ENCODE data around the gene TBC1D5. TPM values are rescaled to one million over a fixed set of nuclear protein-coding genes. Genes with fewer than 3 reads are reported as not detected.
A peak's percentile ranks its signal among the peaks of the same experiment; 100 is the strongest.

Gene TBC1D5
- total RNA-seq, 2 experiments from 2014 or later: 54.4 to 57.2 TPM

- H3K27ac Mint-ChIP-seq: no peak overlapping the region
- H3K36me3 Mint-ChIP-seq (ENCODE audit: low read depth): peaks cover 2% of the 10 kb centered on the region
- DNase-seq: no peak
- H3K9me3 Mint-ChIP-seq: peaks cover 1% of the 10 kb centered on the region
- intact Hi-C loops (cut with micrococcal nuclease): no loop called here
- CTCF ChIA-PET: interaction anchor here (0.9 to 1.7 kb wide), 4 partner anchors 10 to 417 kb away, joined by 3 to 6 read pairs (median 4); no protein-coding TSS in a partner anchor
- H3K4me1 Mint-ChIP-seq (ENCODE audit: low read depth): no peaks in the 10 kb centered on the region
- no peaks in the 10 kb centered on the region for H3K27me3 Mint-ChIP-seq (ENCODE audit: low read depth)
- H3K4me3 Mint-ChIP-seq: no peak overlapping the region
Measured at GRCh38 chr3:17423786-17424536, 318.5 kb downstream of the TBC1D5 start.

- CTCF ChIA-PET: interaction anchor here (1.7 kb wide), 1 partner anchor 8 kb away, joined by 6 read pairs; no protein-coding TSS in a partner anchor
- H3K9me3 Mint-ChIP-seq: peaks cover 1% of the 10 kb centered on the region
- no peaks in the 10 kb centered on the region for H3K27me3 Mint-ChIP-seq (ENCODE audit: low read depth)
- H3K27ac Mint-ChIP-seq: no peak overlapping the region
- peaks cover 4% of the 10 kb centered on the region for H3K36me3 Mint-ChIP-seq (ENCODE audit: low read depth)
- intact Hi-C loops (cut with micrococcal nuclease): no loop called here
- DNase-seq: no peak
- H3K4me1 Mint-ChIP-seq (ENCODE audit: low read depth): no peaks in the 10 kb centered on the region
- no peak overlapping the region for H3K4me3 Mint-ChIP-seq
Measured at GRCh38 chr3:17422636-17423035, 319.8 kb downstream of the TBC1D5 start.

DNA sequence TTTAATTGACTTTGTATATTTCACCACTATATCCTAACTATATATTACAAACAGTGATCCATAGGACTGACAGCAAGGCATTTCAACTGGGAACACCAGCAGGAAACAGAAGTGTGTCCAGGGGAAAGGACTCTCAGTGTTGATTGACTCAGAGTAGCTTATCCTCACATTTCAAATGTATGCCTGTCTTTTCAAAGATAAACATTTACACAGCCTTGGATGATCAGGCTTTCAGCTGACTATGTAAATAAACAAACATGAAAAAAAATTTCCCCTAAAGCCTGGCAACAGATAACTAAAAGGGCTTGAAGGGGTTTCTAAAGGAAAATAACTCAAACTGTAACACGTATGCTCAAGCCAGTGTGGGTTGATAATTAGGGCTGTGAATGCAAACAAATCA is 321.8 kb downstream of the TBC1D5 start:
- intact Hi-C loops (cut with micrococcal nuclease): no loop called here
- CTCF ChIA-PET: interaction anchor here (0.8 kb wide), 1 partner anchor 372 kb away, joined by 4 read pairs; no protein-coding TSS in a partner anchor

GRCh38 chr3:17412950-17413530 is 329.4 kb downstream of the TBC1D5 start:
- no peak overlapping the region for H3K4me3 Mint-ChIP-seq
- CTCF ChIA-PET: interaction anchor here (0.5 to 2.4 kb wide), 12 partner anchors 12 to 1018 kb away, joined by 3 to 8 read pairs (median 4); no protein-coding TSS in a partner anchor
- DNase-seq: peak; percentile 10
- no peaks in the 10 kb centered on the region for H3K27me3 Mint-ChIP-seq (ENCODE audit: low read depth)
- peaks cover 2% of the 10 kb centered on the region for H3K36me3 Mint-ChIP-seq (ENCODE audit: low read depth)
- H3K9me3 Mint-ChIP-seq: no peaks in the 10 kb centered on the region
- H3K4me1 Mint-ChIP-seq (ENCODE audit: low read depth): no peaks in the 10 kb centered on the region
- H3K27ac Mint-ChIP-seq: no peak overlapping the region
- intact Hi-C loops (cut with micrococcal nuclease): loop anchor here (1.0 to 5.0 kb wide), 3 partner anchors 154 to 812 kb away; no protein-coding TSS in a partner anchor

More for the DNA sequence above, 321.8 kb downstream of the TBC1D5 start:
- no peak overlapping the region for H3K27ac Mint-ChIP-seq
- H3K36me3 Mint-ChIP-seq (ENCODE audit: low read depth): peaks cover 4% of the 10 kb centered on the region
- no peak overlapping the region for H3K4me3 Mint-ChIP-seq
- no peaks in the 10 kb centered on the region for H3K27me3 Mint-ChIP-seq (ENCODE audit: low read depth)
- no peak for DNase-seq
- peaks cover 1% of the 10 kb centered on the region for H3K9me3 Mint-ChIP-seq
- H3K4me1 Mint-ChIP-seq (ENCODE audit: low read depth): no peaks in the 10 kb centered on the region

DNA sequence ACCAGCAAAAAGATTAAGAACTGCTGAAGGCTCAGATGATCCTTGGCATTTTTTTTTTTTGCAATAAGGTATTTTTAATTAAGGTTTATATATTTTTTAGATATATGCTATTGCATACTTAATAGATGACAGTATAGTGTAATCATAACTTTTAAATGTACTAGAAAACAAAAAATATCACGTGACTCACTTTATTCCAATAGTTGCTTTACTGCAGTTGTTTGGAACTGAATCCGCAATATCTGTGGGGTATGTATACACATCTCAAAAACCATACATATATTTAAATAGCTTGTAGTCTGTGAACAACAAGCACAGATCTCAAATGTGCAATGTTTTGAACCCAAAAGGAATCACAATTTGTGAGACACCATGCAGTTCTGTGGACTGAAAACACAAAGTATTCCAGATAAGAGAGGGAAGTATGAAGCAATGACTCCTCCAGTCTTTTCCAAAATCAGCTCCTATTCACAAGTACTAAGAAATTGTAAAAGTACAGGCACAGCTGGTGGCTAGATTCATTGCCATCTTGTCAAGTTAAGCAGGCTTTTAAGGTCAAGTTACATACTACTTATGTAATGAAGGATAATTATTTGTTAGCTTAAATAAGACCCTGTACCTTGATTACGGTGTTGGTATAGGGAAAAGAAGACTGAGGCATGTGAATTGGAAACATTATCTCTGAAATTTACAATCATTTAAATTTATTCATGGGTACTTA is 331.1 kb downstream of the TBC1D5 start:
- H3K27me3 Mint-ChIP-seq (ENCODE audit: low read depth): no peaks in the 10 kb centered on the region
- no peak overlapping the region for H3K27ac Mint-ChIP-seq
- H3K36me3 Mint-ChIP-seq (ENCODE audit: low read depth): no peaks in the 10 kb centered on the region
- no peak for DNase-seq
- CTCF ChIA-PET: interaction anchor here (0.7 to 1.8 kb wide), 4 partner anchors 12 to 1591 kb away, joined by 3 to 8 read pairs (median 5); no protein-coding TSS in a partner anchor
- intact Hi-C loops (cut with micrococcal nuclease): loop anchor here (5.0 kb wide), 1 partner anchor 431 kb away; no protein-coding TSS in a partner anchor
- no peak overlapping the region for H3K4me3 Mint-ChIP-seq
- H3K9me3 Mint-ChIP-seq: no peaks in the 10 kb centered on the region
- H3K4me1 Mint-ChIP-seq (ENCODE audit: low read depth): no peaks in the 10 kb centered on the region

- no peak for DNase-seq
- CTCF ChIA-PET: interaction anchor here (0.8 kb wide), 1 partner anchor 8 kb away, joined by 3 read pairs; no protein-coding TSS in a partner anchor
Measured at GRCh38 chr3:17407576-17407975, 334.9 kb downstream of the TBC1D5 start.

DNA sequence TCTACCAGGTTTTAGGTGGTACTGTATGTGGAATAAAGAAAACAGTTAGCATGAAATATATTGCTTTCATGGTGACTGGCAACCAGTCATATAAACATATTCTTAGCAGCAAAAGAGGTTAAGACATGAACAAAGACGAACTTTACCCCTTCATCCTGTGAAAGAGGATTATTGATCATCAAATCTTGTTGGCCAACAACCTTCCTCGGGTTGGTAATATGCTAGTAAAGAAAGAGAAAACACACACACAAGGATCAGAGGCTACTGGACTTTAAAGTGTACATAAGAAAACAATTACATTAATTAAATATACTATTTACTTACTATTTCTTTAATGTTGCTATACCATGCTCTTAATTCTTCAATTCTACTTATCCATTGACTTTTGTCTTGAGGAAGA is 337.9 kb downstream of the TBC1D5 start:
- no peak overlapping the region for H3K27ac Mint-ChIP-seq
- H3K4me1 Mint-ChIP-seq (ENCODE audit: low read depth): no peaks in the 10 kb centered on the region
- H3K27me3 Mint-ChIP-seq (ENCODE audit: low read depth): no peaks in the 10 kb centered on the region
- no peak for DNase-seq
- CTCF ChIA-PET: no interaction called here
- H3K9me3 Mint-ChIP-seq: no peaks in the 10 kb centered on the region
- H3K4me3 Mint-ChIP-seq: no peak overlapping the region
- peaks cover 5% of the 10 kb centered on the region for H3K36me3 Mint-ChIP-seq (ENCODE audit: low read depth)
- intact Hi-C loops (cut with micrococcal nuclease): no loop called here

More at GRCh38 chr3:17407576-17407975, 334.9 kb downstream of the TBC1D5 start:
- Mint-ChIP-seq H3K36me3 (ENCODE audit: low read depth) (peaks cover 2% of the 10 kb centered on the region), H3K4me1 (ENCODE audit: low read depth) (no peaks in the 10 kb centered on the region), H3K9me3 (no peaks in the 10 kb centered on the region), H3K27me3 (ENCODE audit: low read depth) (no peaks in the 10 kb centered on the region), H3K27ac (no peak overlapping the region), H3K4me3 (no peak overlapping the region)
- intact Hi-C loops (cut with micrococcal nuclease): no loop called here

GRCh38 chr3:17402442-17402841 is 340.0 kb downstream of the TBC1D5 start:
- Mint-ChIP-seq H3K27me3 (ENCODE audit: low read depth) (no peaks in the 10 kb centered on the region), H3K36me3 (ENCODE audit: low read depth) (peaks cover 6% of the 10 kb centered on the region), H3K4me1 (ENCODE audit: low read depth) (no peaks in the 10 kb centered on the region), H3K4me3 (no peak overlapping the region), H3K9me3 (no peaks in the 10 kb centered on the region), H3K27ac (no peak overlapping the region)
- no peak for DNase-seq
- intact Hi-C loops (cut with micrococcal nuclease): no loop called here
- CTCF ChIA-PET: no interaction called here

DNA sequence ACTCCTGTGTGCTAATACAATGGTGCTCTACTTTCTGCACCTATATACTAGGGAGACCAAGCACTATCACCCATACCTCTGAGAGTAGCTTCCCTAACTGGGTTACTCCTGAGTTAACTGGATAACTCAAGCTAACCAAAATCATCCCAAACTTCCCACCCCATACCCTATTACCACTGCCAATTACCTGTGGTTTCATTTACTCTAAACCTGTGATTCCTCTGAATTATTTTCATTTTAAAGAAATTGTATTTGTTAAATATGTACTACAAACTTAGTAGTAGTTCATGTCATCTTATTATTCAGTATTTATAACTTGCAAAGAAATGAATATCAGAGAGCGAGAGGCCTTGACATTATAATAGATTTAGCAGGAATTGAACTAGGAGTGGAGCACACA is 340.5 kb downstream of the TBC1D5 start:
- Mint-ChIP-seq H3K4me1 (ENCODE audit: low read depth) (no peaks in the 10 kb centered on the region), H3K27me3 (ENCODE audit: low read depth) (no peaks in the 10 kb centered on the region), H3K27ac (no peak overlapping the region), H3K4me3 (no peak overlapping the region), H3K36me3 (ENCODE audit: low read depth) (peaks cover 6% of the 10 kb centered on the region), H3K9me3 (no peaks in the 10 kb centered on the region)
- no peak for DNase-seq
- CTCF ChIA-PET: no interaction called here
- intact Hi-C loops (cut with micrococcal nuclease): no loop called here

DNA sequence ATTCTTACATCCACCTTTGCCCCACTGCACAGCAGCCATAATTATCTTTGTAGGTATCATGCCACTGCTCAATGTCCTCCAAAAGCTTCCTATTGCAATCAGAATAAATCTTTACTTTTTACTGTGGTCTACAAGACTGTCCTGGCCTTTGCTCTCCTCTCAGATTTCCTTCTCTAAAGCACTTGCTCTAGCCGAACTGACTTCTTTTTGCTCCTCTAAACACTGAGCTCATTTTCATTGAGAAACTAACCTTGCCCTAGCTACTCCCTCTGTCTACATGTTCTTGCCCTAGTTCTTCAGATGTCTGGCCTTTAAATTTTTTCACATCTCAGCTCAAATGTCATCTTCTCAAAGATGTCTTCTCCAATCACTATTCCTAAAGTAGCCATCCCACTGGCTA is 342.8 kb downstream of the TBC1D5 start:
- no peak for DNase-seq
- Mint-ChIP-seq H3K27me3 (ENCODE audit: low read depth) (no peaks in the 10 kb centered on the region), H3K4me3 (no peak overlapping the region), H3K9me3 (no peaks in the 10 kb centered on the region), H3K27ac (no peak overlapping the region), H3K36me3 (ENCODE audit: low read depth) (peaks cover 10% of the 10 kb centered on the region), H3K4me1 (ENCODE audit: low read depth) (no peaks in the 10 kb centered on the region)
- CTCF ChIA-PET: interaction anchor here (0.6 to 1.8 kb wide), 3 partner anchors 11 to 32 kb away, joined by 3 to 5 read pairs (median 5); no protein-coding TSS in a partner anchor
- intact Hi-C loops (cut with micrococcal nuclease): no loop called here

DNA sequence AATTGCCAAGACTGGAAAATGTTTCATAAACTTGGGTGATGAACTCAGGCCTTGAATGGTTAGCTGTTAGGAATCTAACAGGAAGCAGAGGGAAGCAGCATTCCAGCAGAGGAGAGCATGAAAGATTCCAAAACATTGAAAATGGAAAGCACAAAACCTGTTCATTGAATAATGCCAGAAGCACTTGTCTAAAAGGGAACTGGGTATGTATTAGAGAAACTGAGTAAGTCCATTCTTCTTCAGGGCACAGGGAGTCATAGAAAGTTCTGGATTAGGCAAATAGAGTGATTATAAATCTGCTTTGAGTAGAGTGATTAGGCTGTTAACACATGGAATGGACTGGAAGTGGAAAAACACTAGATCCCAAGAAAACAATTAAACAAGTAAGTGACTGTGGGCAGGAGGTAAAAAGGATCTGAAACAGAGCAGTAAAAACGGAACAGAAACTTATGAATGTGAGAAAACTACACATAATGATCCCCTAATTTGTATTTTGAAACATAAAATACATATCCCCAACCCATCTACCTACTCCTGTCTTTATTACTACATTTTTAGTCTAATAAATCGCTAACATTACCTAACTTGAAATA is 343.4 kb downstream of the TBC1D5 start:
- H3K4me3 Mint-ChIP-seq: no peak overlapping the region
- no peaks in the 10 kb centered on the region for H3K9me3 Mint-ChIP-seq
- H3K27me3 Mint-ChIP-seq (ENCODE audit: low read depth): no peaks in the 10 kb centered on the region
- no peak for DNase-seq
- peaks cover 12% of the 10 kb centered on the region for H3K36me3 Mint-ChIP-seq (ENCODE audit: low read depth)
- H3K4me1 Mint-ChIP-seq (ENCODE audit: low read depth): no peaks in the 10 kb centered on the region
- CTCF ChIA-PET: interaction anchor here (1.1 to 1.8 kb wide), 3 partner anchors 12 to 284 kb away, joined by 3 to 5 read pairs (median 5); no protein-coding TSS in a partner anchor
- intact Hi-C loops (cut with micrococcal nuclease): no loop called here
- no peak overlapping the region for H3K27ac Mint-ChIP-seq

GRCh38 chr3:17396036-17396435 is 346.4 kb downstream of the TBC1D5 start:
- no peak overlapping the region for H3K27ac Mint-ChIP-seq
- CTCF ChIA-PET: no interaction called here

More at GRCh38 chr3:17396036-17396435, 346.4 kb downstream of the TBC1D5 start:
- Mint-ChIP-seq H3K9me3 (no peaks in the 10 kb centered on the region), H3K27me3 (ENCODE audit: low read depth) (no peaks in the 10 kb centered on the region), H3K4me3 (no peak overlapping the region), H3K4me1 (ENCODE audit: low read depth) (no peaks in the 10 kb centered on the region), H3K36me3 (ENCODE audit: low read depth) (peaks cover 38% of the 10 kb centered on the region)
- intact Hi-C loops (cut with micrococcal nuclease): no loop called here
- DNase-seq: no peak

All from activated naive CD4-positive, alpha-beta T cell treated with anti-CD3 and anti-CD28 coated beads for 36 hours (primary cell).